Right lobe of liver (tissue), 4 donors: ENCODE data around the gene UBE2V1.

Experiments
- POLR2A ChIP-seq: fragments of 450-650 bp; IDR thresholded peaks from one replicate; pipeline ENCODE4 v1.6.1; 2017; ENCODE audit warnings: antibody characterized with exemption, mild to moderate bottlenecking
- TF ChIP-seq, protein P1 (sequence below), 4 donors: fragments of 200-600 bp in 3 of 4; fragments of 450-650 bp in 1 of 4; IDR thresholded peaks; one replicate each; pipeline versions ENCODE4 v1.5.1 to v1.8.0; 2016 to 2022; ENCODE audit warnings: antibody characterized with exemption in 4 of 4, mild to moderate bottlenecking in 2 of 4
- donor health status: DM: no; HTN: no; CAD: no.
- donor health status: DM: no; HTN: no; CAD: no.
- donor health status: DM: no; HTN: yes; CAD: no.

DNA sequence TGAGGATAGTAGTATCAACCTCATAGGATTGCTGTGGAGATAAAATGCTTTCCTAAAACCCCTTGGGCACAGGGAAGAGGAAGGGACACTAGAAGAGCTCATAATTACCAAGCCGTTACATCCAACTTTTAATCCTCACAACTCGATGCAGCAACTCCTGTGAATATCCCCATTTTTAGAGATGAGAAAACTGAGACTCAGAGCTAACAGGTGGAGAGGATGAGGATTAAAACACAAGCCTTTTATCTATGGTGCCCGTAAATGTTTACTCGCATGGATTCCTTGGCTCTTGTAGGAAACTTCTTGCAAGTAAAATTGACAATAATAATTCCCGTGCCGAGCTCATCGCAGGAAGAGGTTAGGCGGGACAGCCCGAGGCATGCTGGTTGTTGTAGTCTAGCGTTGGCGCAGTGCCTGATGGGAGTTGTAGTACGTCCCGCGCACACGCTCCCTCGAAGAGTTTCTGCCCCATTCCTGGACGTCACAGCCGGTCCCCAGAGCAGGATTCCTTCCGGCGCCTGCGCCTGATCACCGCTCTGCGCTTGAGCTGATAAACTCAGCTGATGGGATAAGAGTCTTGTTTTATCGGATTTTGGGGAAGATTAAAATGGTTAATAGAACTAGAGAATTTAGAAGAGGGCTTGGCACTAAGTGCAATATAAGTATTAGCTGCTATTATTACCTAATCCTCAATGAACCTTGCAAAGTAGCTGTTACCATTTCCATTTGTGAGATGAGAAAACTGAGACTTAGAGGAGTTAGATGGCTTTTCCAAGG lies 2.8 kb upstream of the UBE2V1 start:
- TF ChIP-seq, protein P1, sequence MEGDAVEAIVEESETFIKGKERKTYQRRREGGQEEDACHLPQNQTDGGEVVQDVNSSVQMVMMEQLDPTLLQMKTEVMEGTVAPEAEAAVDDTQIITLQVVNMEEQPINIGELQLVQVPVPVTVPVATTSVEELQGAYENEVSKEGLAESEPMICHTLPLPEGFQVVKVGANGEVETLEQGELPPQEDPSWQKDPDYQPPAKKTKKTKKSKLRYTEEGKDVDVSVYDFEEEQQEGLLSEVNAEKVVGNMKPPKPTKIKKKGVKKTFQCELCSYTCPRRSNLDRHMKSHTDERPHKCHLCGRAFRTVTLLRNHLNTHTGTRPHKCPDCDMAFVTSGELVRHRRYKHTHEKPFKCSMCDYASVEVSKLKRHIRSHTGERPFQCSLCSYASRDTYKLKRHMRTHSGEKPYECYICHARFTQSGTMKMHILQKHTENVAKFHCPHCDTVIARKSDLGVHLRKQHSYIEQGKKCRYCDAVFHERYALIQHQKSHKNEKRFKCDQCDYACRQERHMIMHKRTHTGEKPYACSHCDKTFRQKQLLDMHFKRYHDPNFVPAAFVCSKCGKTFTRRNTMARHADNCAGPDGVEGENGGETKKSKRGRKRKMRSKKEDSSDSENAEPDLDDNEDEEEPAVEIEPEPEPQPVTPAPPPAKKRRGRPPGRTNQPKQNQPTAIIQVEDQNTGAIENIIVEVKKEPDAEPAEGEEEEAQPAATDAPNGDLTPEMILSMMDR (IDR thresholded peaks at IDR 0.05) = no peak
- TF ChIP-seq POLR2A = peak; percentile 36
